GM21576 (cell line): ENCODE measurements around the gene MRPL33.

Source experiments
- ATAC-seq: cut with Tn5 transposase; IDR thresholded peaks from one replicate; pipeline ENCODE4 v1.9.1; 2021; ENCODE audit warnings: mild to moderate bottlenecking, moderate library complexity; ENCODE audit not compliant: unreplicated experiment

The MRPL33 gene

DNA sequence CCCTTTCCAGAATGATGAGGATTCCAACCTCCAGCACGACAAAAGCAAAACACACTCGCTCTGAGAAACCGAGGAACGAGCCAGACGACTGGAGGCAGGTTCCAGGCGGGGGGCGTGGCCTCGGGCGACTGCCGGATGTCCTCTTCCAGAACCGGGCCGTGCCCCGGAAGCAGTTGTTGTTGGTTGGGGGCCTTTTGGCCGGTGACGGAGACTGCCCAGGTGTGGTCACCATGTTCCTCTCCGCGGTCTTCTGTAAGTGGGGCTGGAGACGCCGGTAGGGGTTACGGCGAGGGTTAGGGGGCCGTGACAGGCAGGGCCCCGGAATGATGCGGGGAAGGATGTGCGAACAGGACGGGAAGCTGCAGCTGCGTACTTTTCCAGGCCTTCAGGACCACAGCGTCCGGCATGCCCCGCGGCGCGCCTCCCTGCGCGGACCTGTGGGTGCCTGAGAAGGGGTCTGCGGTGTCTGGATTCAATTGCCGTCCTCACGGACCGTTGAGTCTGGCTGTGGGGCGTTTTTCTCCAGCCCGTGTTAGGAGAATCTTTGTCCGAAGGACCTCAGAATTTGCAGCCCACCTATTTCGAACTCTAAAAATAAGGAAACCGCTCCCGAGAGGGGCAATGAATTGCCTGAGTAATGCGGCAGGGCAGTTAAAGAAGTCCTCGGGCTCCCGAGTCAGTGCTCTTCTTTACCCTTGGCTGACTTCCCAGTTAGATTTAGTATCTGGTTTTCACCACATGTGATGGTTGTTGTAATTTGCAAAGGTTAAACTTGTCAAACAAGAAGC lies at the start of gene MRPL33:
MRPL33 (plus strand) TSS at position 172 of the 788 bp plus-strand sequence; CDS start at position 231, 59 bp downstream.
- peak; percentile 90 for ATAC-seq

DNA sequence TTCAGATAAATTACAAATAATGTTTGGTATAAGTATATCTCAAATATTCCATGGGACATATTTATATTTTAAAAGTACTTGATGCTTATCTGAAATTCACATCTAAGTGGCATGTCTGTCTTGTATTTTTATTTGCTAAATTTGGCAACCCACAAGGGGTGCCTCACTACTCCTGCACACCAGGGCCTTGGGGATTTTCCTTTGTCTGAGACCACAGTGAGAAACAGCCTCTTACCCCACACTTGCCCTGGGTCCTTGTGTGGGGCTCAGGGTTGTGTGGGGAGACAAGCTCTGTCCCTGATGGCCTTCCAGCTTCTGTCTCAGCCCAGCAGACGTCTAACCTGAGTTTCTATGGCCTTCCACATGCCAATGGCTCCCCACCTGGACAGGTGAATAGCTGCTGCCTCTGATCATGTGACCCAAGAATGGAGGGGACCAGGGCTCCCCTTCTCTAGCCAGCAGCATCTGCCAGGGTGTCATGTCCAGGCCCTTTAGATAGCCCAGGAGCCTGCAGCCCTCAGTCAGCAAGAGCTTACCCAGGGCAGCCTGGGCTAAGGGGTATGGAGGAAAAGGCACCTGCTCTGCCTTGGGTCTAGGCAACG lies 49.5 kb upstream of the MRPL33 start:
- no peak for ATAC-seq

DNA sequence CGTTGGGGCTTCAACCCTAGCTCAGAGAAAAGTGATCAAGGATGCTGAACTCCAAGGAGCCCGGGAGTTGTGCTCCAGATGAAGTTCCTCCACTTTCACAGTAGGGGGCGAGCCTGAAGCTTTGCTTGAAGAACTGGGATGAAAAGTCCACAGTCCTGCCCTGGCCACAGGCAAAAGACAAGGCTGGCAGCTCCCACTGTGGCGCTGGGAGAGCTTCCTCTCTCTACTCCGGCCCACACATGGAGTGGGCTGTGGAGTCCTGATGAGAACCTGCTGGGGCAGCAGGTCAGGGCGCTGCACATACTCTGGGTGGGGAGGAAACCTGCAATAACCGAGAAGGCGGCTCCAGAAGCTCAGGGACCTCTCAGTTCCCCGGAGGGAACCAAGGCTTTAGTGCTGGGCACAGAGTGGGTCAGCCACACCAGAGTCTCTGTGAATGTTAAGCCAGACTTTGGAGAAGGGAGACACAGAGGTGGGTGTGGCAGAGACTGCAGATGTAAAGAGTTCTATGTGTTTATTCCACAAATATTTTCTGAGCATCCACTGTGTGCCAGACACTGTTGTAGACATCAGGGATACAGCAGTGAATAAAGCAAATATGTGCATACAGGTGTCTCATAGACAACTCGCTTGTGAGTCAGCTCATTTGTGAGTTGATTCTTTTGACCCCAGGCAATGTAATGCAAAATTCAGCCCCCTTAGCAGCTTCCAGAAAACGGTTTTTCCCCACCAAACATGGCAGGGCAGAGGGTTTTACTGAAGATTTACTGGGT lies 48.0 kb upstream of the MRPL33 start:
- ATAC-seq, result no peak

DNA sequence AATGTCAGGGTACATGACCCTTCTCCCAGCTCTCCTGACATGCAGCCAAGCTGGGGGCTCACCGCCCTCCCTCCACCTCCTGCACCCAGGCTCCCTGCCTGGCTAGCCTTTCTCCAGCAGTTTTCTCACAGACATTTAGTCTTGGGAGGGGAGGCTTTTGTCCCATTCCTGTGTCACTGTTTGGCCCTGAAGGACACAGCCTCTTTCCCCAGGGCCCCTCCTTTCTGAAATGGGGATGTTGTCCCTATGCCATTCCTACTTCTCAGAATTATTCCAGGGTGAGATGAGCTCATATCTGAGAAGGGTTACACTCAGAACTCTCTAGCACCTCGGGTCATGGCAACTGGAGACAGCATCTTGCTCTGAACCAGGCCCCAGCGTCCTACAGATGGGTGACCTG lies 47.3 kb upstream of the MRPL33 start:
- ATAC-seq, result no peak

DNA sequence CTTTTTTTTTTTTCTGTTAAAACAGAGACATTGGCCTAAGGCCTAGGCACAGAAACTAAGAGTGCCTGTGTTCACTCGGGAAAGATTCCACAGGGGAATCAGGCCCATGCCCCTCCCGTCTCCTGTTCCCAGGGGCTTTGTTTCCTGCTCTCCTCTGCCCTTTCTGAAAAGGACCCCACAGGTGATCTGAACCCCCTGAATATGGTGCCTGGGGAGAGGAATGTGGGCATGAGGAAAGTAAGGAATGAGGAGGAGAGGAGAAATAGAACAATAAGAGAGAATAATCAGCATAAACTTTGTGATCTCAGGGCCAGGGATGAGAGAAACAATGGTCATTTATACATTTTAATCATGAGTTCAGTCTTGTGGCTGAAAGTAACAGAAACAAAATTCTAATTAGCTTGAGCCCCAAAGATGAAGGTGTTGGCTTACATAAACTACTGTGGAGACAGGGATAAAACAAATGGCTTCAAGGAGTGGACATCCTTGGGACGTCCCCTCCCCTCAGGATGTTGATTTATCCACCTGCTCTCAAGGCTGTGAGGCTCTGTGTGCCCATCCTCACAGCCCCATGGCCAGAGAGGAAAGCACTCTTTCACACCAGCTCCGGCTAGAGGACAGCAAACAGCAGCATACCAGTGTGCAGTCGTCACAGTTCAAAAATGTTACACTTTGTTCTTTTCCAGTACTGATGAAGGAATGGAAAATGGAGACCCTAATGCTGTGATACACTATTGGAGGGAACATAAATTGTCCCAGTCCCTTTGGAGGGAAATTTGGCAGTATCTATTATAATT lies 46.4 kb upstream of the MRPL33 start:
- ATAC-seq, result no peak

DNA sequence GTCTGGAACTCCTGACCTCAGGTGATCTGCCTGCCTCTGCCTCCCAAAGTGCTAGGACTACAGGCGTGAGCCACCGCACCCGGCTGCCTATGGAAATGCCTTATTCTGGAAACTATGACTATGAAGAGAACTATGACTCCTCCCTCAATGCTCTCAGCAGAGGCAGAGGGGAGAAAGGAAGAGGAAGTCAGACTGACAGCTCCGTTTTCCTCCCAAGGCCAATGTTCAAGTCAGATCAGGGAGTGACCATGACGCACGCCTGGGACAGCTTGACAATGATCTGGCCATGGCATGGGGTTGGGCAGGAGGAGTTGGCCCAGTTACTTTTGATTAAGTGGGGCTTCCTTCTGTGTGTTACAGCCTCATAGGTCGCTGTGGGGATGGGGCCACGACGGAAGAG lies 44.3 kb upstream of the MRPL33 start:
- no peak for ATAC-seq

DNA sequence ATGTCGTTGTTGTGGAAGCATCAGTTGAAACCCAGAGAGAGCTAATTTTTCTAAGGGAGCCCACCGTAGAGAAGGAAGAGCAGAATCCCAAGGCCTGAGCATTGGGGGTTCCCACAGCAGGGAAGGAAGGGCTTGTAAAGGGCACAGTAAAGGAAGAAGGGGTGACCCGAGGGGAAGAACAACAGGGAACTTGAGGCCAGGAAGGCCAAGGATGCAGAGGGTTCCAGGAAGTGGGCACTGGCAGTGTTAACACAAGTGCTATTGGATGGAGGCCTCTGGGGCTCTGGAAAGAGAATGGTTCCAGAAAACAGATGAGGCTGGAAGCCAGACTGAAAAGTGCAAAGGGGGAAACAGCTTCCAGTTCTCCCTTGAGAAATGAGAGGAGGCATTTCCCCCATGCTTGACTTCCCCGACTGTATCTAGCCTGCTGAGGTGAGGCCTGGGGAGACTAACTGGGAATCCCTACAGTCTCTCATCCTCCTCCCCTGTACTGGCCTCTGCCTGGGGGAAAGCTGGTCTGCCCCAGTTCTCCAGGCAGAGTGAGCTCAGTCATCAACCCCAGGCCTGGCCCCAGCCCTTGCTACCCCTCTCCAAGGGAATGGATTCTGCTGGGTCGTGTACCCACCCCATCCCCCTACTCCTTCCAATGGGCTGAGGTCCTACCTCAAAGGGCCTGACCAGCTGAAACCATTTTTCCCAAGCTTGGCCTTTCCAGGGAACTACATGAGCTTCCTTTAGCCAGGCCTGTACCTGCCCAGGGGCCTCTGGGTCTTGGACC lies 43.2 kb upstream of the MRPL33 start:
- ATAC-seq, result no peak

DNA sequence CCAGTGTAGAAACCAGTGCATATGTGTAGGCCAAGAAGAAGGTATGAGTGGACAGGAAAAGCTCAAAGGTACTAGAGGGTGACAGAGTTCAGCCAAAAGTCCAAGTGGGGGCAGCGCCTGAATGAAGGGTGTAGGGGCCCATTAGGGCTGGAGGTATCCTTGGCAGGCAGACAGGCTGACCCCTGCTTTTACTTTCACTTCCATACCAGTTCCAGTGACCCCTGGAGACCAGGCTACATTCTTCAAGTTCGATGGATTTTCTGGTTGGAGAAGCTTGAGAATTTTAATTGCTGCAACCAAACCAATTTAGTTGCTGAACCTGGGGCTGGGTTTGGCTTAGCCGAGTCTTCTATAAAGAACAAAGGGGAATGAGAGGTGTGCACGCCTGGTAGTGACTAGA lies 42.3 kb upstream of the MRPL33 start:
- no peak for ATAC-seq

DNA sequence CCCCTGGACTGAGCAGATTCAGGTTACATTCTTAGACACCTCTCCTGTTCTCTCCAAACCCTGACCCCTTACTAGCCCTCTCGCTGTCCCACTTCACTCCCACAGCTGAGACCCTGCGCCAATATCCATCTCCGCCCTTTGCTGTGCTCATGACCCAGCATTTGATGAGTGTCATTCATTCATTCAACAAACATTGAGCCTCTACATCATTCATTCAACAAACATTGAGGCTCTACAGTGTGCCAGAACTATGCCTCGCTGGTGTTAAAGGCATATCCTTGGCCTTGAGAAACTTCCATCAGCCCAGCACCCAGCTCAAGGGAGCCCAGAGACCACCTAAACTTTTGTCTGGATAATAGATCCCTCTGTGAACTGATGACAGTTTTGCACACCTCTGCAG lies 41.9 kb upstream of the MRPL33 start:
- no peak for ATAC-seq

DNA sequence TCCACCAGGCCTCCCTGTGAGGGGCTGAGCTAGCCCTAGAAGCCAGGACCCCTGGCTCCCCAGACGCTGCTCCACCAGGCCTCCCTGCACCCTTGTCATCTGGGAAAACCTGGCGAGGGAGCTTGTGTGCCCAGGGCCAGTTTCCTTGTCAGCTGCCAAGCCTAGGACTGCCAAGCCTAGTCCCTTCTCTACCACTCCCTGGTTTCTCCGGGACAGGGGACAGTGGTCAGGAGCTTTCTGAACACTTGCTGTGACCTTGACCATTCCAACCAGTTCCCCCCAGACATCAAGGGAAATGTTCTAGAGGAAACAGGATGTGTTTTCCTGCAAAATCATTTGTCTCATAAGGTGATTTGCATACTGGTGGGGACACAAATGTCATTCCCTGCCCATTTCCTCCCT lies 41.3 kb upstream of the MRPL33 start:
- no peak for ATAC-seq

DNA sequence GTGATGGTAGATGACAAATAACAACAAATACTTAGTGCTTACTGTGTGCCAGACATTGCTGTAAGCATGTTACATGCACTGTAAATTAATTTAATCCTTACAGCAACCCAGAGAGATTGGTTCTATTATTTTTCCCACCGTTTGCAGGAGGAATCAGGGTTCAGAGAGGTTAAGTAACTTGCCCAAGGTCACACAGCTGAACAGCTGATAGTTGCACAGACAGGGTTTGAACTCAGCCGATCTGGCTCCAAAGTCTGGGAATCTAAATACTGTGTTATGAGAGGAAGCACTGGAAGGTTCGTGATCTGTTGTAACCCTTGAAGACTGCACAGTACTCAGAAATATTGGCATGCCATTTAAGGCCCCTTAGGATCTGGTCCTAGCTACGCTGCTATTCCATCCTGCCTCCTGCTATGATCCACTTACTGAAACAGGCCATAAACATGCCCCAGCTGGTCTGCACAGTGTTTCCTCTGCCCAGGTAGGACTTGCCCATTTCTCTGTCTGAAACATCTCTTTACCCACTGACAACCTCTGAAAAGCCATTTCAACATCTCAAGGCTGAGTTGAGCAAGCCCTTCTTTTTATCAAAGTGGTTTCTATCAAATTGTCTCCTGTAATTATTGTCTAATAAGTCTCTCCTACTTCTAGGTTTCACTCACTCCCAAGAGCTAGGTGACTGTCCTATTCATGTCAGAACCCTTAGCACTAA lies 40.4 kb upstream of the MRPL33 start:
- no peak for ATAC-seq

DNA sequence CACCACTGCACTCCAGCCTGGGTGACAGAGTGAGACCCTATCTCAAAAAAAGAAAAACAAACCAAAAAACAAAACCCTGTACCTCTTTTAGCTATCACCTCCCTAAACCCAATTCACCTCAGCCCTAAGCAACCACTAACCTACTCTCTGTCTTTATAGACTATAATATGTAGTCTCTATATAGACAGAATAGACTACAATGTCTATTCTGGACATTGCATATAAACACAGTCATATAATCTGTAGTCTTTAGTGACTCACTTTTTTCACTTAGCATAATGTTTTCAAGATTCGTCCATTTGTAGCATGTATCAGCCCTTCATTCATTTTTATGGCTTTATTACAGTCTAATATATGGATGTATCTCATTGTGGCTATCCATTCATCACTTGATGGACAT lies 37.2 kb upstream of the MRPL33 start:
- ATAC-seq, result no peak

DNA sequence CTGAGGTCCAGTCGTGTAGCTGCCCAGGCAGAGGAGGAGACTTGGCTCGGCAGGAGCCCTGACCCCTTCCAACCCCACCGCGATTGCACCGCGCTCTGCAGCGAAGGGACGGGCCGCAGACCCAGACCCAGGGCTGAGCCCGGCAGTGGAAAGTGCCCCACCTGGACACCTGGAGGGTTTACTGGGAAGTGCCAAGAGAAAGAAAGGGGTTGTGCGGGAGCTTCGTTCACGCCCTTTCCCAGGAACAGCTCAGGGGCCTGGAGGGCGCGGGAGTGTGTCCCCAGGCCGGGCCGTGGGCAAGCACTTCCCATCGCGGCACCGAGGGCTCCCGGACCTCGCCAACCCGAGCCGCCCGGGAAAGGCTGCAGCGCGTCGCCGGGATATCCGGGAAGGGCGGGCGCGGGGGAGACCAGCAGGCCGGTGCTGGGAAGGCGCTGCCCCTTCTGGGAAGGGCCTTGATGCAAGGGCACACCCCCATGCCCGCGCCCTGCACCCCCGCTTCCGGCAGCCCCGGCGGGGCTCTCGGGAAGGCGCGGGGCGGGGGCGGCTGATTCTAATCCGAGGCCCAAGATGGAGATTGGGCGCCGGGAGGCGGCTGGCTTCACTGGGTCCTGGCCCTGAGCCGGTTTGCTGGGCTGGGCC lies 36.1 kb upstream of the MRPL33 start:
- no peak for ATAC-seq

DNA sequence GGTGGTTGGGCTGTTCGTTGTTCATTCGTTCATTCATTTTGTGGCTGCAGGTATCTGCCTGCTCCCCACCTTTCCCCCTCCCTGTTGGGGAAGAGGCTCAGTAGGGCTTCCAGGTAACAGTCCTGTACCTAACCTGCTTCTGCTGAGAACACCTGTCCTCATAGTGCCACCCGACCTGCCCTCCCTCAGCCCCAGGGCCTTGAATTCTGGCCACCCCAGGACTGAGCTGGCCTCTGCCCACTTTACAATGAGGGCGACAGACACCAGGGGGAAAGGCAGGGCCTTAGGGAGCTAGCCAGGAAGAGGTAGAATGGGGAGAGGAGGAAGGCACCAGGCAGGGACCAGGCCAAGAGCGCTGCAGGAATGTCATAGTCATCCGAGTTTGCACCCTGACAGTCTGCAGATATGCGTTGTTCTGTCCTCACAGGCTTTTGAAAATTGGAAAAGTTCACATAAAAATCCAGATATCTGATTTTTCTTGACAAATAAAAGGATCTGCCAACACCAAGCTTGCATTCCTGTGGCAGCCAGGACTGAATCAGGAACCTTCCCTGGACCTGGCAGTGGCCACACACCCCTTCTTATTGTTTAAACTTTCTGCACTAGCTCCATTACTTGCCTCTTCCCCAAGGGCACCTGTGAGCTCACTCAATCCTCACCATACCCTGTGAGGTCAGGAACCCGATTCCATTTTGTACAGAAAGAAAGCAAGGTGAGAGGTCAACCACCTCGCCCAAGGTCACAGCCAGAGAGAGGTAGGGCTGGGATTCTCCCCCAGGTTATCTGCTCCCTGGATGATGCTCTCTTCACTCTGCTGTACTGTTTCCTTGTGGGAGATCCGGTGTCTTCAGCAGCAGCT lies 35.3 kb upstream of the MRPL33 start:
- ATAC-seq, result no peak

DNA sequence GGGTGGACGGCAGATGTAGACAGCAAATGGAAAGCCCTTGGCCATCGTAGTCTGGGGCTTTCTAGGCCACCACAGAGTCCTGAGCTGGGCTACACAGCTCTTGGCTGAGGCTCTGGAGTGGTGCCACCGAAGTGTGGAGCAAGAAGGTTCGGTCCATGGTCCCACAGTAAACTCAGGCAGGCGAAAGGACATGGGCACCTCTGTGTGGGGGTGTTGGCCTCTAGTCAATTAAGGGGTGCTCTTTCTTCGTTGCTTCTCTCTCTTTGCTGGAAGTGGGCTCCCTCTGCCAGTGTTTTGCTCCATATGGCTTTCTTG lies 34.7 kb upstream of the MRPL33 start:
- no peak for ATAC-seq

DNA sequence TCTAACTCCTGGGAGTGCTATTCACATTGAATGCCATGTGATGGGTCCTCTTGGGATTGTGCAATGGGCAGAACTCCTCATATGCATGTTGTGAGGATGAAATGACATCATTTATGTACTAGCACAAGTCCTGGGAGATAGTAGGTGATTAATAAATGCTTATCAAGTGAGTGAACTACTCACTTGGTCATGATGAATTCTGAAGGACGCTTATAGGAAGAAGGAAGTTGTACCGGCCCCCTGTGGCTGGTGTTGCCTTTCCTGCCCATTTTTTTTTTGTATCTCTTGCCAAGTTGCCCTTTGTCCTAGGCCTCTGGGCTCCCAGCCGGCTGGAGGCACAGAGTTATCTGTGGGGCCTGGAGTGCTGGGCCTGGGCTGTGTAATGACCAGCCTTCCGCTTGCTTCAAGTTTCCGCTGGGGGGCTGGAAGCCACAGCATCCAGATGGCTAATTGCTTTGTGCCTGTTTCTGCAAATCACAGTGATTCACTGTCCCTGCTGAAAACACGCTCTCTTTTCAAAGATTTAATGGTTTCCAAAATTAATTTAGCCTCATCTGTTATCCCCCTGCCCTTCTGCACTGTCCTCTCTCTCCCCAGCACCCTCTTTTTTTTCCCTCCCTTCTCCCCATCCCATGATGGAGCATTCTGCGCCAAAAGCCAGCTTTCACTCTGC lies 33.7 kb upstream of the MRPL33 start:
- no peak for ATAC-seq

DNA sequence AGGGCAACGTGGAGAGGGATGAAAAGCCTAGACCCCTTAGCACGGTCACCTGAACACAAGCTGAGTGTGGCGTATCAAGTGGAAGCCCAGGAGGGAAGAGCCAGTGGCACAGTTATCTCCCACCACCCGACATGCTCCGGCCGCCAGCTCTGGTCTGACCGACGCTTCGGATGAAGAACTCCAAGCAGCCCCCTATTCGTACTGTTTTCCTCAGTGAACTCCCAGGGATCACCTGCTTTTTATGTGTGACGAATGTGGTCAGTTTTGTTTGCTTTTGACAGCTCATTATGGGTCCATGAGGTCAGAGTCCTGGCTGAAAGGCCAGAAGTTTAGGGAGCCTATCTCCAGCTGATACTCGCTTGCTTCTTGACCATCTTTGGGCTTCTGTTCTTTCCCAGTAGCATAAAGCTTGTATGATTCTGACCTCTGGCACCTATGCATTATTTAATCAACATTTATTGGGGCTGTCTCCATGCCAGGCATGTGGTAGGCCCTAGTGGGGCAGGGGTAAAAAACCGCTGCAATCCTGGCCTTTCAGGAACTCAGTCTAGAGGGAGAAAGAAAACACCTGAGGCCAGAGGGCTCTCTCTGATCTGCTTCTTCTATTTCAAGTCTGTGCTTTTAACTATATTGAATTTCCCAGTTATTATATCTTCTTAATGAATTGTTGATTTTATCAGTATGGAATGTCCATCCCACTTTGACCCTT lies 33.0 kb upstream of the MRPL33 start:
- ATAC-seq, result no peak

DNA sequence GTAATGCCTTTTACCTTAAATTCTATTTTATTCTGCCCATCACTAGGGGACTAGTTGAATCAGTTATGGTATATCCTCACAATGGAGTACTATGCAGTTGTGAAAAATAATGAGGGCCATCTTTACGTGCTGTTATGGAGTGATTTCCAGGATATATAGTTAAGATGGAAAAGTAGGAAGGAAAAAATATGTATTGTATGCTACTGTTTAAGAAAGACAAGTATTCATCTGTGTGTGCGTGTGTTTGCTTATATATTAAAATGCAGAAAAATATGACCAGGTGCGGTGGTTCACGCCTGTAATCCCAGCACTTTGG lies 32.5 kb upstream of the MRPL33 start:
- ATAC-seq, result no peak
